Measurements from ENCODE around the gene LRRK1.

The LRRK1 gene

GRCh38 chr15:100913961-100914360 is 5.2 kb upstream of the LRRK1 start:
- no peak for TF ChIP-seq CTCF (conservative IDR thresholded peaks at IDR 0.05)
- no peak for TF ChIP-seq ZFX (IDR thresholded peaks at IDR 0.05)
- no peak overlapping the region for H3K27ac ChIP-seq

GRCh38 chr15:100914876-100915275 is 4.3 kb upstream of the LRRK1 start:
- no peak overlapping the region for H3K27ac ChIP-seq
- TF ChIP-seq CTCF (conservative IDR thresholded peaks at IDR 0.05): peak; percentile 11
- TF ChIP-seq ZFX (IDR thresholded peaks at IDR 0.05): no peak

- TF ChIP-seq ZFX (IDR thresholded peaks at IDR 0.05): no peak
- peak; percentile 99 for TF ChIP-seq CTCF (conservative IDR thresholded peaks at IDR 0.05)
- H3K27ac ChIP-seq: no peak overlapping the region
Observed at GRCh38 chr15:100918034-100918689, 995 bp upstream of the LRRK1 start.

GRCh38 chr15:100919481-100920405 is 586 bp downstream of the LRRK1 start:
- H3K27ac ChIP-seq: no peak overlapping the region
- TF ChIP-seq CTCF (conservative IDR thresholded peaks at IDR 0.05) (no peak), ZFX (IDR thresholded peaks at IDR 0.05) (no peak)

GRCh38 chr15:100920516-100921135 is 1.5 kb downstream of the LRRK1 start:
- H3K27ac ChIP-seq: no peak overlapping the region
- TF ChIP-seq CTCF (conservative IDR thresholded peaks at IDR 0.05) (no peak), ZFX (IDR thresholded peaks at IDR 0.05) (no peak)

- no peak overlapping the region for H3K27ac ChIP-seq
- no peak for TF ChIP-seq CTCF (conservative IDR thresholded peaks at IDR 0.05)
- no peak for TF ChIP-seq ZFX (IDR thresholded peaks at IDR 0.05)
Observed at GRCh38 chr15:100922192-100923040, 3.3 kb downstream of the LRRK1 start.

All from C4-2B (cell line).